Skeletal muscle tissue (tissue), 5 donors: ENCODE measurements around the gene UBE2G1. TPM values are rescaled to one million over a fixed set of nuclear protein-coding genes. Genes with fewer than 3 reads are reported as not detected.
A peak's percentile ranks its signal among the peaks of the same experiment; 100 is the strongest.

Source experiments
- H3K27ac ChIP-seq: one replicate; pipeline ENCODE4 v1.7.0; 2013; ENCODE audit warnings: mild to moderate bottlenecking, low read depth, low read length, inconsistent platforms
- H3K27me3 ChIP-seq, 3 donors: one replicate each; pipeline ENCODE4 v1.7.0; 2013; ENCODE audit warnings: low read length in 3 of 3; ENCODE audit not compliant: control insufficient read depth in 3 of 3, insufficient read depth in 3 of 3
- H3K36me3 ChIP-seq, 3 donors: one replicate each; pipeline ENCODE4 v1.7.0; 2013; ENCODE audit warnings: low read length in 3 of 3; ENCODE audit not compliant: control insufficient read depth in 3 of 3, insufficient read depth in 3 of 3
- H3K4me1 ChIP-seq, 3 donors: one replicate each; pipeline ENCODE4 v1.7.0; 2013; ENCODE audit warnings: low read length in 3 of 3, mild to moderate bottlenecking in 3 of 3; ENCODE audit not compliant: control insufficient read depth in 3 of 3, insufficient read depth in 3 of 3
- H3K4me3 ChIP-seq, 3 donors: one replicate each; pipeline ENCODE4 v1.7.0; 2013; ENCODE audit warnings: low read length in 3 of 3
- H3K9ac ChIP-seq, 3 donors: one replicate each; pipeline ENCODE4 v1.7.0; 2013; ENCODE audit warnings: low read length in 3 of 3, mild to moderate bottlenecking in 3 of 3, moderate library complexity in 2 of 3, low read depth in 1 of 3
- H3K9me3 ChIP-seq, 3 donors: one replicate each; pipeline ENCODE4 v1.7.0; 2013; ENCODE audit warnings: low read length in 3 of 3; ENCODE audit not compliant: control insufficient read depth in 3 of 3
- small RNA-seq: library from RNA; depleted of rRNA; stranded (forward); fragments of <200 nt; gene quantifications from one replicate; pipeline ENCODE3, GENCODE V24; 2014
- total RNA-seq: library from RNA; depleted of rRNA; stranded (reverse); fragments of >200 nt; gene quantifications from one replicate; pipeline ENCODE4 v1.2.3, GENCODE V29; 2014
- donor health status: Osteomylitis.

The UBE2G1 gene
- total RNA-seq, 1 donor from 2014 or later: 49.1 TPM

GRCh38 chr17:4221899-4222659 lies 144.4 kb downstream of the UBE2G1 start:
- H3K4me1 ChIP-seq: peaks cover 5 to 11% (median 8%) of the 10 kb centered on the region in 3 donors
- no peaks in the 10 kb centered on the region for H3K27me3 ChIP-seq
- no peak overlapping the region for H3K9ac ChIP-seq
- H3K27ac ChIP-seq: no peak overlapping the region
- H3K9me3 ChIP-seq: no peaks in the 10 kb centered on the region
- H3K4me3 ChIP-seq: no peak overlapping the region
- peaks cover 5 to 12% (median 6%) of the 10 kb centered on the region in 3 donors for H3K36me3 ChIP-seq

- Histone ChIP-seq H3K36me3 (peaks cover 6 to 17% (median 8%) of the 10 kb centered on the region in 3 donors), H3K4me3 (no peak overlapping the region), H3K9me3 (no peaks in the 10 kb centered on the region), H3K4me1 (peaks cover 5 to 13% (median 8%) of the 10 kb centered on the region in 3 donors), H3K27ac (peak overlapping the region; percentile 51), H3K9ac (no peak overlapping the region), H3K27me3 (no peaks in the 10 kb centered on the region)
These were observed 145.3 kb downstream of the UBE2G1 start for GRCh38 chr17:4221163-4221562.

GRCh38 chr17:4220655-4221054 lies 145.8 kb downstream of the UBE2G1 start:
- no peak overlapping the region for H3K4me3 ChIP-seq
- H3K9ac ChIP-seq: peak overlapping the region in 1 of 3 donors; percentile 20
- H3K27me3 ChIP-seq: no peaks in the 10 kb centered on the region

More at GRCh38 chr17:4220655-4221054, 145.8 kb downstream of the UBE2G1 start:
- Histone ChIP-seq H3K27ac (peak overlapping the region; percentile 51), H3K4me1 (peaks cover 10 to 18% (median 11%) of the 10 kb centered on the region in 3 donors), H3K36me3 (peaks cover 6 to 20% (median 8%) of the 10 kb centered on the region in 3 donors), H3K9me3 (no peaks in the 10 kb centered on the region)

Small RNAs within 50 kb of the gene (small RNA-seq; reads per million reads assigned to genes)
- not detected for gene RN7SL774P

Other genes with a start within 250 kb of the UBE2G1 start
- gene ZZEF1, start 223.6 kb downstream of the UBE2G1 start, total RNA-seq: 30.3 TPM
- gene CYB5D2, start 223.5 kb downstream of the UBE2G1 start, total RNA-seq: 11.0 TPM
- 26.6 TPM for gene ANKFY1, start 102.7 kb downstream of the UBE2G1 start, total RNA-seq
- not detected for gene SPNS3, start 67.3 kb upstream of the UBE2G1 start, total RNA-seq
- gene SPNS2, start 132.2 kb upstream of the UBE2G1 start, total RNA-seq: 2.6 TPM
- gene MYBBP1A, start 188.7 kb upstream of the UBE2G1 start, total RNA-seq: 30.3 TPM
- not detected for gene GGT6, start 193.9 kb upstream of the UBE2G1 start, total RNA-seq
- gene SMTNL2, start 217.9 kb upstream of the UBE2G1 start, total RNA-seq: 74.1 TPM